GM19463 (cell line): ENCODE measurements around the gene PCYT2.
A peak's percentile ranks its signal among the peaks of the same experiment; 100 is the strongest.

Source experiments
- ATAC-seq: cut with Tn5 transposase; IDR thresholded peaks from one replicate; pipeline ENCODE4 v1.9.1; 2021; ENCODE audit warnings: mild to moderate bottlenecking, moderate library complexity; ENCODE audit not compliant: unreplicated experiment

Gene PCYT2

DNA sequence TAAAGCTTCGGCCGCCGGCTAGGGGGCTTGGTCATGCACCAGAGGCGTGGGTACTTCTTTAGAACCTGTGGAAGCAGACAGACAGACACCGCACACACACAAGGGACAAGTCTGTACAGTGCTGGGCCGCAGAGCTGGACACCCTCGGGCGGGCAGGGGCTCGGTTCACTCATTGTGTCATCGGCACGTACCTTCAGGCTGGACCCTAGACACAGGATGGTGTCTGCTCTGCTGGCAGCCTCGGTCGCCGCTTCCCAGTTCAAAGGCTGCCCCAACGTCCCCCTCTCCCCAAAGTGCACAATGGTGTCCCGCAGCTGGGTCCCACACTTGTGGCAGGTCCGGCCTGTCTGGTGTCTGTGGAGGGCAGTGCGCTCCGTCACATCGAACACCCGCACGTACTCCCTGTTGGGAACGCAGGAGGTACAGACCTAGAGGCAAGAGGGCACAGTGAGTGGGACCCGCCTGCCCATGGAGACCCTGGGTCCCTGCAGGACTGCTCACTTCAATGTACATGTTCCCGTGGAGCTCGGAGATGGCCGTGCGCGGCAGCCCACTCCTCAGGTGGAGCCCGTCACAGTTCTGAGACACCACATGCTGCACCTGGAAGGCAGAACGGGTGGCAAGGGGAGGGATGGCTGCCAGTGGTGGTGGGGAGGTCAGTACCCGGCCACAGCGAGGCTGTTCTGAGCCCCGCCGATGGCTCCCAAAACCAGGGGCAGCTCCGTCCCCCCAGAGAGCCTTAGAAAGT, 3.1 kb upstream of the PCYT2 start:
- no peak for ATAC-seq

DNA sequence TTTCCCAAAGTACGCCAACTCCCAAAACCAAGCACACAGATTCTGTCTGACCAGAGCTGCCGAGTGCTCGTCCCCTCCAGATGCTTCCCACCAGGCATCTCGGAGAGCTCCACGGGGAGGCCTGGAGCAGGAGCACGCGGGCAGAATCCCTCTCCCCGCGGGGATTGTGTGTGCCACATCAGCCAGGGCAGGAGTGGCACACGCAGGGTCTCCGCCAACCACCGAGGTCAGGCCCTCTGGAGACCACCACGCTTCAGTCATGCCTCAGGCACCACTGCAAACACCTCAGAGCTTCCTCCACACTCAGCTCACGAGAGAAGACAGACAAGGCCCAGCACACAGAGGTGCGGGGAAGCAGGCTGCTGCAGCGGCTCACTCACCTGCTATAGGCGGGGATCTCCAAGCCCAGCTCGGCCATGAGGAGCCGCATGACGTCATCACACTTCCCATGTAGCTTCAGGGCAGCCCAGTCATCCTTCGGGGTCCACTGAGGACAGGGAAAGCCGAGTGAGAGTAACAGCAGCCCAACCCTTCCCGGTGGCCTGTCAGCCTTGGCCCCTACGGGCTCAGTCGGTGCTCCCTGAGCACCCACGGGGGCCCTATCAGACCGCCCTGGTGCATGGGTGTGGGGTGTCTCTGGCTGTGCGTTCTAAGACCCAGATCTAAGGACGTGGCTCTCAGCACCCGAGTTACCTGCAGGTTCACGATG, 2.3 kb upstream of the PCYT2 start:
- ATAC-seq: no peak

DNA sequence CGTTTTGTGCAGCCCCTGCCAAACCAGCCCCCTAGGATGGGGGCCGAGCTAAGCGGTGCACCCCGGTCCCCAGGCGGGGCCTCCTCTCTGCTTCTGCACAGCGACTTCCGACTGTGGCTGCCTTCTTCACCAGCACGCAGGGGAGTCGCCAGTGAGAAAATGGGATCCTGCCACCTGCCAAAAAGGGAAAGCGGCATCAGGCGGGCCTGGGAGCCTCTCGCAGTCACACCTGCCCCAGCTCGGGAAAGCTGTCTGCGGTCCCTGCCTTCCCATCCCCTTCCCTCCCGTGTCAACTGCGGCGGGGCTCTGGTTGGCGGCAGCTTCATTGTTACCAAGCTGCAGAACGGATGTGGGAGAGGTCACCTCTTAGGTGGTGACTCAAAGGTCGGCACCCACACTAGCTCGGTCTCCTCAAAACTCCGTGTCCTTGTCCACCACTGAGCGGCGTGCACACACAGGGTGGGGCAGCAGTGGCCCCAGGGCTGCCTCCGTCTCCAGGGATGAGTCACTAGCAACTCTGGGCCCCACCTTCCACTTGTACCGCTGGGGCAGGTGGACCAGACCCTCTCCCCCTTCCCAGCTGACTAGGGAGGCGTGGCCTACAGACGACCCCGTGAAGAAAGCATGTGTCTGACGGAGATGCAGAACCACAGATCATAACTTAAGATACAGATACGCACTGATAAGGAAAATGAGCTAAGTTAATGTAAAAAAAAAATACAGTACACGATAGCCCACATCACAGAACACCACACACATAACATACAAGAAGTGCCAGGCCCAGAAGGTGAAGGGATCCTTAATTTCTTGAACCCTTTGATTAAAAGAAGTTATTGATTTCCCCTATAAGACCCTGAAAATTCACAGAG, 1.5 kb upstream of the PCYT2 start:
- no peak for ATAC-seq

DNA sequence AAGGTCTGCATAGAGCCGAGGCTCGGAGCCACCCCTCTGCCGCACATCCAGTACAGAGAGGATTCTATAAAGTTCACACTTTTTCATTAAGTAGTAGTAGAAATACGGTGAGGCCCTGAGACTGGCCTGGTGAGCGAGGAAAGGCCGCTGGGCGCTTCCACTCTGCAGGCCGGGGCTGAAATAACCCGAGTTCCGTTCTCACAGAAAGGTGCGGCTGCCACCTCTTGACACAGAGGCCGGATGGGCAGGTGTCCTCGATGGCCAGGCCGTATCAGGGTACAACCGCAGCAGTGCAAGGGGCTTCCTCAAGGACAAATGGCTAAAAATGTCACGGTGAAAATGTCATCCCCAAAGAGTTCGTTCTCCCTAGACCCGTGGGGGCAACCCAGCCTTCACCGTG, 770 bp upstream of the PCYT2 start:
- no peak for ATAC-seq

DNA sequence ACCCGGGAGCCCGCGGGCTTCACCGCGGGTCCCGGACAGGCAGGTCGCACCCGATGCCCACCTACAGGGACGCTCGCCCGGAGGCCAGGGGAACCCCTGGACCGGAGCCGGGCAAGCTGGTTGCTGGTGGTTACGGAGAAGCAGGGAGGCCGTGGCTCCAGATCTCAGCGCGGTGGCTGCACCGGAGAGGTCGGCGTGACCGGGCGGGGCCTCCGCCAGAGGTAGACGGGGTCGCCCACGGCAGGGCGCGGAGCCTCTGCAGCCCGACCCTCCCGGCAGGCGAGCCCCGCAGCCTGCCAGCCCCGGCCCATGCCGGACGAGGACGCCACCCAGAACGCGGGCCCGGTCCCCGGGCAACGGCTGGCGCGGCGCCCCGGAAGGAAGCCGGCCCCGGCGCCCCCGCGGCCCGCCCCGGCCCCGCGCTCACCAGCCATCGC, 341 bp downstream of the PCYT2 start:
- ATAC-seq: peak; percentile 34

DNA sequence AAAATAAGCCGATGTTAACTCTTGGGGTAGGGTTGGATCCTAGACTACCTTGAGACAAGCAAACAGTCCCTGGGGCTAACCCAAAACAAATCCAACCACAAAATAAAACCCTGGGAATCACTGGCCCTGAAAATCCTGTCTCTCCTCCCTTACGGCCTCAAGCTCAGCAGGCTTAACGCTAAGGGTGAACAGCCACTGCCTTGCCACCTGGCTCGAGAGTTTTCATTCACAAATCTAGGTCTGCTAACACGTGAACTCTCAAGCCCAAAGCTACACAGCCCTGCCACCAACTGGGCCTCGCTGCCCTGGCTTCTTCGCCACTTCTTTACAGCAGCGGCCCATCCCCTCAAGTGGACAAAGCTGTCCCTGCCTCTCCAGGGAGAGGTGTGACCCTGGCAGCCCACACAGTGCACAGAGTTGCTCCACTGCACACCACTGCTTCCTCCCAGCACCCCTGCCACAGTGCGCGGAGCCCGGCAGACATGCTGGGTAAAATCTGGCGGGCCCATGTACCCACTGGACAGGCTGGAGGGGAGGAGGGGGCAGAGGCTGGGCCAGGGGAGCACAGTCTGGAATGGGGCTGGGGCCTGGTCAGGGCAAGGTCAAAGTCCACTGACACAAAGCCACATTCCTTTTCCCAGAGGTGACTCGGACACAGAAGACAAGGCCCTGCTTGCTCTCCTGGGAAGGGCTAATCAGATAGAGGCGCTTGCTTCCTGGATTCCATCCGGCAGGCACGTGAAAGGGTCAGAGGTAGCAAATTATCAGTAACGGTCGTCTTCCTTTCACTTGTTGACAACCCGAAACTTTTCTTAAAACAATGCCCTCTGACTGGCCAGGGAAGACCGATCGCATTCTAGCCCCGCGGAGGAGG, 996 bp downstream of the PCYT2 start:
- ATAC-seq: no peak

DNA sequence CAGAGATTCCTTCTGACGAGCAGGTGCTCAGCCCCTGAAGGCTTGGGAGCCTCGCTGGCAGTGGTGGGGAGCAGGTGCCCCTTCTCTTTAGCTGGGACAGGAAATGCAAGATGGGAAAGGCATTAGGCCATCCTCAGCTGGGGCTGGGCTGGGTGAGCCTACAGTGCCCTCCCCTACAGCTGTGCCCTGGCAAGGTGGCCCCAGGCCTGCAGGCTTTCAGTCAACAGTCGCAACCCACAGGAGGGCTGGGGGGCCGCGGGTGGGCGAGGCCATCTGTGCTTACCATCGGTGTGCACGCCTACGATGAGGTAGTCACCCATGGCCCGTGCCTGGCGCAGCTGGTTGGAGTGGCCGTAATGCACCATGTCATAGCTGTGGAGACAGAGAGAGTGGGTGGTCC, 2.0 kb downstream of the PCYT2 start:
- no peak for ATAC-seq

DNA sequence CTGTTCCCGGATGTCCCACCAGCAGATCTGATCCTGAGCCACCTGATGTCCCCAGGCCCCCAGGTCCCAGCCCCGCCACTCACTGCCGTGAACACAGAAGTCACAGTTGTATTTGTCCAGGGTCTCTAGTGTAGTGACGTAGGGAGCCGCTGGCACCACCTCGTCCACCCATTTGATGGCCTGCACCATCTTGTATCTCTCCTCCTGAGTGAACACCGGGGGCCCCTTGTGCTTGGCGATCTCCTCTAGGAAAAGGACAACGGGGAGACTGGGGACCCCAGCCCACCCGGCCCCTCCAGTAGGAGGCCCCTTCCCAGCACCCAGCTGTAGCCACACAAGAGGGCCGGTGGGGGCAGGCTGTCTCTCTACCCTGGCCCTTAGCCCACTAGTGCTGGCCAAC, 2.4 kb downstream of the PCYT2 start:
- no peak for ATAC-seq

DNA sequence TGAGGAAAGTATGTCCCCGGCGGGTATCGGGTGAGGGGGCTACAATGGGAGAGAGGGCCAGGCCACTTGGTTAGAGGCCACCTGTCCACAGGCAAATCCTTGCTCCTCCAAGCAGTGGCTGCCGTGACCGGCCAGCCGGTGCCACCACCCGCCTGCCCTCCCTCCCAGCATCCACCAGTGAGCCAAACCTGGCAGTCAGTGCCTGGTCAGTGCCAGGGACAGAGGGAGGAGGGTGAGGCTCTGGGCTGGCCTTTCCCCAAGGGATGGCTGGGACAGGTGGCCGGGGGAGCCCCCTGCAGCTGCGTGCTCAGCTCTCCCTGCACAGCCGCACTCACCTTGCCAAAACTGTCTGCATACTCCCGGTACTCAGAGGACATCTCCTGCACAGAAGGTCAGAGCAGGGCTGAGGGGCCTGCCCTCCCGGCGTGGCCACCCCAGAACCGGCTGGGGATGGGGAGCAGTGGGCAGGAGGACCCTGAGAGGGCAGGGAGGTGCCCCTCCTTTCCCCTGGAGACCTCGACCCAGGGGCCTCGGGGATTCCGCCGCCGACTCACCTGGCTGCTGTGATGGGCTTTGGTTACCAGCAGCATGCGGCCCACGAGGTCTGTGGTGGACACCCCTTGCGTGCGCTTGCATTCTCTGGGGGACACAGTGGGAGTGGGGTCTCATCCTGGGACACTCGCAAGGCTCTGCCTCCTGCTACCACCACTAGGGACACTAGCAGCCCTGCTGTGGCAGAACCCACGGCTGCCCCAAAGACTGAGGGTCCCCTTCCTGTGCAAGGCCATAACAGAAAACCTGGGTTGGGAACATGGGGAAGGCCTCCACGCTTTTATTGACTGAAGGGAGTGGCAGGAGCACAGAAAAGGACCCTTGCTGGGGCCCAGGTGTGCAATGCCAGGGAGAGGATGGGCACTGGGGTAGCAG, 3.7 kb downstream of the PCYT2 start:
- no peak for ATAC-seq

DNA sequence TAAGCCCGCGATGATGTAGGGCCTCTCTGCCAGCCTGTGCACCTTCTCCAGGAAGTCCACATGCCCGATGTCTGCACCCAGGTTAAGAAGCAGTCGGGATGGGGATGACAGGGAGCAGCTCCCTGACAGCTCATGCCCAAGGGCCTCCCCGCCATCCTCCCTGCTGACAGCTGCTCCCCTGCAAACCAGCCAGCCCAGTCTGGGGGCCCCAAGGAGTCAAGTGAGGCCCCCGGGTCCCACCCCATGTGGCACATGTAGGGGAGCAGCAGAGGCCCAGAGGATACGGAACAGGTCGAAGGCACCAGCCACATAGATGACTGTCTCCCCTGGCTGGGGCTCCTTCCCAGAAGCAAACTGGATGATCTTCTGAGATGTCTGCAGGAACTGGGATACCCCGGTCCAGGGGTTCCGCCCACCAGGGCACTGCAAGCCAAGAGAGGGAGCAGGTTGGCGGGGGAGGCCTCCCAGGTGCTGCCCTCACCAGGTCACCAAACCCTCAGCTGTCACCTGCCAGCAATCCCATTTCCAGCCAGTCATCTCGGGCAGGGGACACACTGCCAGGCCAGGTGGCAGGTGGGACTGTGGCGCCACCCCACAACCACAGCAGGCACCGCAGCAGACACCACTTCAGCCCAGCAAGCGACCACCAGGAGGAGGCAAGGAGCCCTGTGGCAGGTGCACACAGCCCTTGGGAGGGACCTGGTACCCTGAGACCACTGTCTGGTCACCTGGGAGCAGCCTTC, 4.6 kb downstream of the PCYT2 start:
- ATAC-seq: no peak

DNA sequence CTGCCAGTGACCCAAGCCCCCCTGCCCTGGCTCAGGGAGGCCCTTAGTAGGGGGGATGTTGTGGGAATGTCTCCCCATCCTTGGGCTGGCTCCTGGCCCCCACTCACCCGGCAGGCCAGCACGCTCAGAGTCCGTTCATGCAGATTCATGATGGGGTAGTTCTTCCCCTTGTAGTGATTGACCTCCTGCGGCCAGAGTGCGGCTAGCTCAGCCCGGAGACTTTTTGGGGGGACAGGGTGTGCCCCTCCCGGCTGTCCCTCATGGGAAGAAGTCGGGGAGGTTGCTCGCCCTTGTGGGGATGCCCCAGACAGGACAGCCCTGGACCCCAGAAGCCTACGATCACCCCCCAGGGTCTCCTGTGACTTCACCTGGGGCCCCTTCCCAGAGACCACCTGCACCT, 5.2 kb downstream of the PCYT2 start:
- ATAC-seq: no peak

DNA sequence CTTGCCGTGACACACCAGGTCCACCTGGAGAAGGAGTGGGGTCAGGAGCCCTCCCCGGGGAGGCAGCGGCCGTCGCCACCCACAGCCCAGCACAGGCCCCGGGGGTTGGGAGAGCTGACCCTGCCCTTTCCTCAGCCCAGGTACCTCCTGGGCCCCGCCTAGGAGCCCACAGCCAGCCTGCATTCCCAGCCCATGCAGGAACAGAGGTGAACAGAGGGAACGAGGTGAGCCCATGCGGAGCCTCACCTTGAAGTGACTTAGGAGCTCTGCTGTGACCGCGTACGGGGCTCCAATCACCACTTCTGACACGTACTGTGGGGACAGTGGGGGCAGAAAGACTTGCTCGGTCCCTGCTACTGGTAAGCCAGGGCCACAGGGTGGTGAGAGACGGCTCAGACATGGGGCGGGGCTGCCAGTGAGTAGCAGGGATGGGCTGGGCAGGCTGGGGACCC, 5.7 kb downstream of the PCYT2 start:
- ATAC-seq: no peak

DNA sequence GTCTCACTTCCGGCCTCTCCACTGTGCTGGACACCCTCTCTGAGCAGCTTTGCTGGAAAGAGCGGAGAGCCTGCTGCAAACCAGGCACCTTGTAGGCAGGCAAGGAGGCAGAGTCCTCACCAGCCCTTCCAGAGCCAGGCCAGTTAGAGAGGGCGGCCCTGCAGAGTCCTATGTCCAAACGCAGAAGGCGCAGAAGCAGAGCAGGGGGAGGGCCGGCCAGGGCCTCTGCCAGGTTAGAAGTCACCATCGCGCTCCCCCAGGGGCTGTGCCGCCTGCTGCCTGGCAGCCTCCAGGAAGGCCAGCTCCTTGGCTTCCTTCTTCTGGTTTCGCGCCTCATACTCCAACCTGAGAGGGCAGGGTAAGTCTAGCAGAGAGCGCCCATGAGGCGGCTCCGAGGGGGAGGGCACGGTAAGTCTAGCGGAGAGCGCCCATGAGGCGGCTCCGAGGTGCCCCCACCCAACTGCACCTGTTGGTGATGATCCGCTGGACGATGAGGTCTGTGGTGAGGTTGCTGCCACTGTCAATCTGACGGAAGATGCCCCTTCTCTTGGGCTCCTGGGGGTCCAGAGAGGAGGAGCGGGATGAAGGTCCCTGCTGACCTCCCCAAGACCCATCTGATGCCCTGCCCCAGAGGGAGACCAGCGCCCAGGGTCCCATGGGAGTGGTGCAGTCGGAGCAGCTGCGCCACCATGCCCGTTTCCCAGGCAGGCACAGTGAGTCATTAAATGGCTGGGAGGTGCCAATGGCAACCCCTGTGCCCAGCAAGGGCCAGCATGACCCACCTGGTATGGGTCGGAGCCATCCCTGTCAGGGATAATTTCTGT, 6.4 kb downstream of the PCYT2 start:
- no peak for ATAC-seq

DNA sequence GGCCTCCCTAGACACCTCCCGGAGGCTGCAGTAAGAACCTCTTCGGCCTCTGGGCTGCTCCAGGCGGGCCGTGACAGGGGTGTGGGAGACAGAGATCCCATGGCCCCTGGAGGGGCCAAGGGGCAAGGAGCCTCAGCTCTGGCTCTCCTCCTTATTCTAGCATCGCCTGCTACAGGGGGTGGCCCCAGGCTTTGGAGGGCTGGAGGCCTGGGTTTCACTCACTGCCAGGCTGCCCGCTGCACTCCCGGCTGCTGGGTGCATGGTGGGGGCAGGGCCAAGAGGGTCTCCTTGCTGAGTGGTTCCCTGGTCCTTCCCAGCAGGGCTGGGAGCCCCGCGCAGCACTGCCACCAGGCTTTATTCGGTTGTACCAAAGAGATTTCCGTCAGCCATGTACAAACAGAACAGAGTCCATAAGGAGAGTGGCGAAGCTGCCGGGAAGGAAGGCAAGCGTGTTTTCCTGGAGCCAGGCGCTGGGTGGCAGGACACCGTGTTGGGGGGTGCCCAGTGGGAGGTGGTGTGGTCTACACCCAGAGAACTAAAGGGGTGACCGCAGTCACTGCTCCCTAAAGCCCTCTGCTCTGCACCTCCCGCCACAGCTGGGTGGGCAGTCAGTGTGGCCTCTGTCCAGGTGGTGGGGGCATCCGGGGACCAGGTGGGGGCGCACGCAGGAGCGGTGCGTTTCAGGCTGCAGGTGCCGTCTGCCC, 7.2 kb downstream of the PCYT2 start:
- ATAC-seq: no peak

DNA sequence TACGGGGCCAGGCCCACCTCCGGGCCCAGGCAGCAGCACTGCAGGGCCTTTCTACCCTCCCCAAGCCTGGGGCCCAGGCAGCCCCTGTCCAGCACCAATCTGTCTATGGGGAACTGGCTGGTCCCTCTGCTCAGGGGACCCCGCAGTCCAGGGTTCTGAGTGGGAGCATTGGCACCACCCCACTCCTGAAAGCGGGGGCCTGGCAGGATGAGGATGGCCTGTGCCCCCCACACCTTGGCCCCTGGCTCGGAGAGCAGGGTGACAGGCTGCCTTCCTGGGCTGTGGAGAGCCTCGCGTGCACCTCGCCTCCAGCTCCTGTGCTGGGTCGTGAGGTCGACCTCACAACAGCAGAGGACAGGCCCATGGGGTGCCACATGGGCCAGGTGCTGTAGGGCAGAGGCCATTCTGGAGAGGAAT, 7.8 kb downstream of the PCYT2 start:
- ATAC-seq: no peak

DNA sequence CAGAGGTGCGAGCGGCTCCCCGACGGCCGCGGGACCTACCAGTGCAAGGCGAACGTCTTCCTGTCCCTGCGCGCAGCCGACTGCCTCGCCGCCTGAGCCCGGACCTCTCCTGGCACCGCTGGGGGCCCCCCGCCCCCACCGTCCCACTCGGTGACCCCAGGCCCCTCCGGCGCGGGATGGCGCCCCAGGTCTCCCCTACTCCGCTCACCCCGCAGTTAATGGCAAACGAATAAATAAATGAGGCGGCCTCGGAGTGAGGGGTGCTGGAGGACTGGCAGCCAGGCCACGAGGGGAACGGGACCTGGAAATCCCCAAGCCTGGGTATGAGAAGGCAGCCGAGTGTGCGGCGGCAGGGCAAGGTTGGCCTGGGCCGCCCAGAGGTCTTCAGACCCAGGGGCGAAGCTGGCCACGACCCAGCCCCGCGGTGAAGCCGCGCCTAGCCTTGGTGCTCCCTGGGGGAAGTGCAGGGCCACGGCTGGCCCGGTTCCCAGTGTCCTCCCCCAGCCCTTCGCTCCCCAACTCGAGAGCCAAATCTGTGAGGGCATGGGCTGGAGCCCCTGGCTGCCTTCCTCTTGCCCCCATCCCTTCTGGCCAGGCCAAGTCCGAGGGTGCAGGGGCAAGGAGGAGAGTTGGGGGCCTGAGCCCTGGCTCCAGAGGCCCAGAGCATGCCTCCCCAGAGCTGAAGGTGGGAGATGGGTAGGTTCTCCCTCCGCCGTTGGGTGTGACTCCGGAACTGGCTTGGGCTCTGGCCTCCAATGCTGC, 8.4 kb downstream of the PCYT2 start:
- no peak for ATAC-seq
